Mesothelial cell of epicardium (in vitro differentiated cells): ENCODE measurements around the gene PPFIA1. TPM values are rescaled to one million over a fixed set of nuclear protein-coding genes. Genes with fewer than 3 reads are reported as not detected.
A peak's percentile ranks its signal among the peaks of the same experiment; 100 is the strongest.

Source experiments
- DNase-seq, 2 experiments: peaks; one replicate each; pipeline ENCODE4 v3.0.0; 2021; ENCODE audit warnings: low spot score in 2 of 2; ENCODE audit not compliant: unreplicated experiment in 2 of 2
- H3K27ac Mint-ChIP-seq: 2 replicates; pipeline ENCODE4 v1.8.0; 2021; ENCODE audit warnings: mixed read lengths
- H3K27me3 Mint-ChIP-seq: 2 replicates; pipeline ENCODE4 v1.8.0; 2021; ENCODE audit warnings: low read depth, mixed read lengths
- H3K36me3 Mint-ChIP-seq: 2 replicates; pipeline ENCODE4 v1.8.0; 2021; ENCODE audit warnings: mixed read lengths
- H3K4me1 Mint-ChIP-seq: 2 replicates; pipeline ENCODE4 v1.8.0; 2021; ENCODE audit warnings: mixed read lengths
- H3K4me3 Mint-ChIP-seq: 2 replicates; pipeline ENCODE4 v1.8.0; 2021; ENCODE audit warnings: mild to moderate bottlenecking, moderate library complexity, mixed read lengths
- H3K9me3 Mint-ChIP-seq: 2 replicates; pipeline ENCODE4 v1.8.0; 2021; ENCODE audit warnings: mixed read lengths
- CTCF ChIP-seq: fragments of 200-600 bp; sonication (generic); IDR thresholded peaks from one replicate; pipeline ENCODE4 v1.5.0; 2021; ENCODE audit warnings: antibody characterized with exemption; ENCODE audit not compliant: unreplicated experiment
- total RNA-seq: library from RNA; stranded (reverse); gene quantifications from 3 replicates; pipeline ENCODE4 v1.2.1, GENCODE V29; 2021

PPFIA1 gene
- total RNA-seq, 1 donor from 2014 or later = 59.1 TPM

GRCh38 chr11:70272009-70272408 lies 1.5 kb downstream of the PPFIA1 start:
- TF ChIP-seq CTCF = no peak
- Mint-ChIP-seq H3K4me3 (peak overlapping the region; percentile 61), H3K27me3 (peaks cover 14% of the 10 kb centered on the region), H3K9me3 (no peaks in the 10 kb centered on the region), H3K27ac (peak overlapping the region; percentile 67), H3K4me1 (peaks cover 19% of the 10 kb centered on the region), H3K36me3 (peaks cover 21% of the 10 kb centered on the region)
- no peak for DNase-seq

GRCh38 chr11:70278994-70279393 lies 8.5 kb downstream of the PPFIA1 start:
- H3K27ac Mint-ChIP-seq = no peak overlapping the region
- peaks cover 50% of the 10 kb centered on the region for H3K36me3 Mint-ChIP-seq
- no peaks in the 10 kb centered on the region for H3K9me3 Mint-ChIP-seq
- no peak for DNase-seq
- no peaks in the 10 kb centered on the region for H3K27me3 Mint-ChIP-seq
- peaks cover 8% of the 10 kb centered on the region for H3K4me1 Mint-ChIP-seq
- no peak for TF ChIP-seq CTCF
- no peak overlapping the region for H3K4me3 Mint-ChIP-seq

- H3K27me3 Mint-ChIP-seq = no peaks in the 10 kb centered on the region
- peak overlapping the region; percentile 58 for H3K27ac Mint-ChIP-seq
- peaks cover 8% of the 10 kb centered on the region for H3K4me1 Mint-ChIP-seq
- no peak for DNase-seq
- peaks cover 46% of the 10 kb centered on the region for H3K36me3 Mint-ChIP-seq
- H3K4me3 Mint-ChIP-seq = no peak overlapping the region
- H3K9me3 Mint-ChIP-seq = no peaks in the 10 kb centered on the region
- TF ChIP-seq CTCF = no peak
These were observed 10.7 kb downstream of the PPFIA1 start for GRCh38 chr11:70281156-70281609.

GRCh38 chr11:70282012-70282411 lies 11.5 kb downstream of the PPFIA1 start:
- Mint-ChIP-seq H3K4me1 (peaks cover 8% of the 10 kb centered on the region), H3K36me3 (peaks cover 47% of the 10 kb centered on the region), H3K4me3 (no peak overlapping the region), H3K27ac (no peak overlapping the region), H3K9me3 (no peaks in the 10 kb centered on the region), H3K27me3 (no peaks in the 10 kb centered on the region)
- no peak for DNase-seq
- no peak for TF ChIP-seq CTCF

GRCh38 chr11:70288721-70289120 lies 18.2 kb downstream of the PPFIA1 start:
- Mint-ChIP-seq H3K4me1 (no peaks in the 10 kb centered on the region), H3K36me3 (peaks cover 39% of the 10 kb centered on the region), H3K9me3 (no peaks in the 10 kb centered on the region), H3K27ac (no peak overlapping the region), H3K4me3 (no peak overlapping the region), H3K27me3 (no peaks in the 10 kb centered on the region)
- DNase-seq = no peak
- TF ChIP-seq CTCF = no peak

GRCh38 chr11:70289582-70289981 lies 19.1 kb downstream of the PPFIA1 start:
- Mint-ChIP-seq H3K4me1 (no peaks in the 10 kb centered on the region), H3K27ac (no peak overlapping the region), H3K9me3 (no peaks in the 10 kb centered on the region), H3K4me3 (no peak overlapping the region), H3K36me3 (peaks cover 39% of the 10 kb centered on the region), H3K27me3 (no peaks in the 10 kb centered on the region)
- no peak for TF ChIP-seq CTCF
- DNase-seq = no peak
